Mucosa of descending colon (tissue), 3 donors: Measurements from ENCODE around the gene ABHD16A. TPM values are rescaled to one million over a fixed set of nuclear protein-coding genes. Genes with fewer than 3 reads are reported as not detected.

Source experiments
- ATAC-seq: fragments of 200-7000 bp; cut with Tn5 transposase; one replicate; pipeline ENCODE4 v1.9.1; 2020; ENCODE audit warnings: mild to moderate bottlenecking, moderate library complexity
- DNase-seq, 3 donors: peaks; one replicate each; pipeline ENCODE4 v3.0.0-alpha.2; 2020
- H3K36me3 ChIP-seq: fragments of 200-600 bp; one replicate; pipeline ENCODE4 v1.8.0; 2021; ENCODE audit warnings: low read depth, mild to moderate bottlenecking
- H3K4me1 ChIP-seq: fragments of 200-600 bp; one replicate; pipeline ENCODE4 v1.8.0; 2021; ENCODE audit warnings: low read depth, mild to moderate bottlenecking
- H3K4me3 ChIP-seq: fragments of 200-600 bp; one replicate; pipeline ENCODE4 v1.8.0; 2021; ENCODE audit warnings: mild to moderate bottlenecking
- H3K9me3 ChIP-seq: fragments of 200-600 bp; one replicate; pipeline ENCODE4 v1.8.0; 2021; ENCODE audit warnings: mild to moderate bottlenecking
- intact Hi-C, 2 donors: fragments of 100-400 bp; cut with DNase I in 1 of 2; cut with micrococcal nuclease in 1 of 2; formaldehyde crosslinking; loops; one replicate each; pipeline versions ENCODE4 v1.11.0 to v1.11.1; 2022; cut with DNase I, micrococcal nuclease
- total RNA-seq, 3 donors: library from RNA; stranded (reverse); fragmentation: NEBNext Ultra II Directional in 2 of 3; extraction: Animal tissue kit (Norgen Biotek cat#: 25700) in 2 of 3; gene quantifications; one replicate each; pipeline versions ENCODE4 v1.2.1 to v1.2.4, GENCODE V29; 2021 to 2023
- TF ChIP-seq, protein P1 (sequence below): fragments of 200-600 bp; IDR thresholded peaks from one replicate; pipeline ENCODE4 v1.8.0; 2022; ENCODE audit warnings: antibody characterized with exemption, mild to moderate bottlenecking
- donor health status: DM: no; HTN: no; CAD: no; lungs with moderate emphysema.
- donor health status: DM: no; HTN: no; CAD: no.
- donor health status: DM: no; HTN: yes; CAD: no.

The ABHD16A gene
- total RNA-seq, 3 donors from 2014 or later: 55.3 to 69.4 (median 68.4) TPM

DNA sequence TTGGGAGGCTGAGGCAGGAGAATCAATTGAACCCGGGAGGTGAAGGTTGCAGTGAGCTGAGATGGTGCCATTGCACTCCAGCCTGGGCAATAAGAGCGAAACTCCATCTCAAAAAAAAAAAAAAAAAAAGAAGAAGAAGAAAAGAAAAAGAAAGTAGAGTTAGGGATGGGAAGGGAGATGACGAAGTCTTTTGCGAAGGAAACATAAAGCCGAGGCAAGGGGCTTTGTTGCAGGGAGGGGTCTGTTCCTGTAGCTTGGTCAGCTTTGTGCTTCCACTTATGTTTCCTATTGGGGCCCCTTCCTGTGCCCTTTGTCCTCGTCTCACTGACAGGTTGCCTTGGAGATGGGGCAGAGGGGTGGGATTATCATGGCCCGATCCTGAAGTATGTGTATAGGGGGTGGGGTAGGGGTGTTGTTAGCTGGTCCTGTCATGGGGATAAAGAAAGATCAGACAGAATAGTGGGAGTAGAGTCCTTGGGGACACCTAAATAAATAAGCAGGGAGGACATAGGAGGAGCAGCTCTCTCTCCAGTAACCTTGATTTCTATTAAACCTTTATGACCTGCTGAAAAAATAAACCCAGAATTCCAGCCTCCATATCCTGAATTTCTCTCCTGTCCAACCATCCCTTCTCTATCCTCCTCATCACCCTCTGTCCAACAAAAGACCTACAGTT, 34.3 kb upstream of the ABHD16A start:
- Histone ChIP-seq H3K4me1 (peaks cover 35% of the 10 kb centered on the region), H3K36me3 (peaks cover 6% of the 10 kb centered on the region), H3K9me3 (no peaks in the 10 kb centered on the region), H3K4me3 (no peak overlapping the region)
- peak in 2 of 3 donors; percentile 53 to 70 for DNase-seq
- peak; percentile 3 for ATAC-seq
- TF ChIP-seq, protein P1, sequence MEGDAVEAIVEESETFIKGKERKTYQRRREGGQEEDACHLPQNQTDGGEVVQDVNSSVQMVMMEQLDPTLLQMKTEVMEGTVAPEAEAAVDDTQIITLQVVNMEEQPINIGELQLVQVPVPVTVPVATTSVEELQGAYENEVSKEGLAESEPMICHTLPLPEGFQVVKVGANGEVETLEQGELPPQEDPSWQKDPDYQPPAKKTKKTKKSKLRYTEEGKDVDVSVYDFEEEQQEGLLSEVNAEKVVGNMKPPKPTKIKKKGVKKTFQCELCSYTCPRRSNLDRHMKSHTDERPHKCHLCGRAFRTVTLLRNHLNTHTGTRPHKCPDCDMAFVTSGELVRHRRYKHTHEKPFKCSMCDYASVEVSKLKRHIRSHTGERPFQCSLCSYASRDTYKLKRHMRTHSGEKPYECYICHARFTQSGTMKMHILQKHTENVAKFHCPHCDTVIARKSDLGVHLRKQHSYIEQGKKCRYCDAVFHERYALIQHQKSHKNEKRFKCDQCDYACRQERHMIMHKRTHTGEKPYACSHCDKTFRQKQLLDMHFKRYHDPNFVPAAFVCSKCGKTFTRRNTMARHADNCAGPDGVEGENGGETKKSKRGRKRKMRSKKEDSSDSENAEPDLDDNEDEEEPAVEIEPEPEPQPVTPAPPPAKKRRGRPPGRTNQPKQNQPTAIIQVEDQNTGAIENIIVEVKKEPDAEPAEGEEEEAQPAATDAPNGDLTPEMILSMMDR: no peak
- intact Hi-C loops: no loop called here

DNA sequence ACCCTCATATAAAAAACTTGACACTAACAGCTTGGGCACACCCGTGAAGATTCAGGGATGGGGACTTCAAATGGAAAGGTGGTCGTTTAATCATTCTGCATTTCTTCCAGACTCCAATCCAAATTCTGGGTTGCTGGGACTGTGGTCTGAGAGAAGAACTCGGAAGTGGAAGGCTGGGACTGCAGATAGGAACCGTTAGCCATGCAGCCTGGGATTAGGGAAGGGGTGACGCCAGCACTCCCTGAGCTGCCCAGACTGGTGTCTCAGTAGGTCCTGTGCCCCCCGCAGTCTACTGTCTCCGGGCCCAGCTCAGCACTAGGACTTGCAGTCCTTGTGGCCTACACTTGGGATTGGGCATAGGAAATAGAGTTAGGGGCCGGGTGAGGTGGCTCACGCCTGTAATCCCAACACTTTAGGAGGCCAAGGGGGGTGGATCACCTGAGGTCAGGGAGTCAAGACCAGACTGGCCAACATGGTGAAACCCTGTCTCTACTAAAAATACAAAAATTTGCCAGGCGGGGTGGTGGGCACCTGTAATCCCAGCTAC, 33.7 kb upstream of the ABHD16A start:
- Histone ChIP-seq H3K36me3 (peaks cover 7% of the 10 kb centered on the region), H3K9me3 (no peaks in the 10 kb centered on the region), H3K4me3 (no peak overlapping the region), H3K4me1 (peaks cover 37% of the 10 kb centered on the region)
- intact Hi-C loops: no loop called here
- peak in 2 of 3 donors; percentile 40 to 56 for DNase-seq
- ATAC-seq: no peak
- TF ChIP-seq, protein P1: no peak

DNA sequence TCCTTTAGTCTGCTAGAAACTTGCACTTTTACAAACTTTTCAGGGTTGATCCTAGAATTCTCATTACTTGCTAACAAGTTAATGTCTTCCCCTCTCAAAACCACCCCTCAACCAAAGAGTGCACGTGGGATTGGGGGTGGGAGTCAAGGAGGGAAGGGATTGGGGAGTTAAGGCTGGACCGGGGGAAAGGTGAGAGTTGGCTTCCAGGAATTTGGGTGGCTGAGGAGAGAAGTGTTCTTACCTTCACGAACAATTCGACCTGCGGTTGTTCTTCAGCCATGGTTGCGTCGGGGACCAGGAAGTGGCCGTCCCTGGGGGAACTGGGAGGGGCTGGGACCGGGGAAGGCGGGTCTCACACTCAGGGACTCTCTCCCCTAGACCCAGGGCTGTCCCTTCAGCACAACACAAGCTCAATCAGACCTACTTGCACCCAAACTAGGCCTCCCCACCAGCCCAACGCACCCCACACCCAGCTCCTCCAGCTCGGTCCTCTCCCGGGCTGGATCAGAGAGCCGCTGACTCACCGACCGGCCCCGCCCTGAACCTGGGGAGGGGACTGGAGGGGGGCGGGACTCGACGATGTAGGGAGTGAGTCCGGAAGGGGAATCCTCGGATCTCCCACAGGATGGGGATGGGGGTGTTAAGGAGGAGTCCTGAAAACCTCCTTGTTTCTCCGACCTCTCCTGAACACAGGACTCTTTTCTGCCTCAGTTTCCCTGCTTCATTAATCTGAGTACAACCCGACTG, 33.1 kb upstream of the ABHD16A start, which contains the start of gene CLIC1:
Gene CLIC1 (minus strand): TSS at position 510 of the 747 bp plus-strand sequence. CDS start 230 bp downstream, at position 280.
- intact Hi-C loops: no loop called here
- Histone ChIP-seq H3K36me3 (peaks cover 7% of the 10 kb centered on the region), H3K4me3 (peak within 1 kb of the TSS; percentile 50), H3K9me3 (no peaks in the 10 kb centered on the region), H3K4me1 (peaks cover 37% of the 10 kb centered on the region)
- TF ChIP-seq, protein P1: no peak
- ATAC-seq: peak; percentile 52
- peak; percentile 91 to 94 (median 94) for DNase-seq

DNA sequence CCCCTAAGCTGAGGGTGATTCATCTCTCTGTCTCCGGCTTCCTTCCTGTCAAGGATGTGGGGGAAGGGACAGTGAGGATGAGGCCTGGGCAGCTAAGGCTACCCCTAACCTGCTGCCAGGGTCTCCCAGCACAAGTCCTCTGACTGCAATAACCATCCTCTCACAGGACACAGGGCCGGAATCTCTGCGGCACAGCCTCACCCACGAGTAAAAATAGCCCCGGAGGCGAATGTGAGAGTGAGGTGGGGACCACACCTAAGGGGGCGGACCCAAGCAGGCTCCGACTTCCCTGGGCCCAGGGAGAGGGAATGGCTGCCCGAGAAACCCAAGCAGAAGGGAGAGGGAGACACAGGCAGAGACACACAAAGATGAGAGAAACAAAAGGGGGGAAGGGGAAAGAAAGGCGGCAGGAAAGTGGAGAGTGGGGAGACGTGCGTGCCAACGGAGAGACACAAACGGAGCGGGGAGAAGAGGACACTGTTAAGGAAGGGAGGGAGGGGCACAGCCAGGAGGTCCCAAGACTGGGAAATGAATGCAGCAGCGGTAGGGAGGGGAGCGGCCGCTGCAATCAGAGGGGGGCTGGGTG, 31.8 kb upstream of the ABHD16A start:
- intact Hi-C loops: loop anchor here in 1 of 2 donors (5.0 kb wide), 1 partner anchor 97 kb away; no protein-coding TSS in a partner anchor
- Histone ChIP-seq H3K36me3 (peaks cover 7% of the 10 kb centered on the region), H3K9me3 (no peaks in the 10 kb centered on the region), H3K4me1 (peaks cover 33% of the 10 kb centered on the region), H3K4me3 (peak overlapping the region; percentile 50)
- ATAC-seq: peak; percentile 27
- peak; percentile 82 to 83 (median 82) for DNase-seq
- TF ChIP-seq, protein P1: no peak

DNA sequence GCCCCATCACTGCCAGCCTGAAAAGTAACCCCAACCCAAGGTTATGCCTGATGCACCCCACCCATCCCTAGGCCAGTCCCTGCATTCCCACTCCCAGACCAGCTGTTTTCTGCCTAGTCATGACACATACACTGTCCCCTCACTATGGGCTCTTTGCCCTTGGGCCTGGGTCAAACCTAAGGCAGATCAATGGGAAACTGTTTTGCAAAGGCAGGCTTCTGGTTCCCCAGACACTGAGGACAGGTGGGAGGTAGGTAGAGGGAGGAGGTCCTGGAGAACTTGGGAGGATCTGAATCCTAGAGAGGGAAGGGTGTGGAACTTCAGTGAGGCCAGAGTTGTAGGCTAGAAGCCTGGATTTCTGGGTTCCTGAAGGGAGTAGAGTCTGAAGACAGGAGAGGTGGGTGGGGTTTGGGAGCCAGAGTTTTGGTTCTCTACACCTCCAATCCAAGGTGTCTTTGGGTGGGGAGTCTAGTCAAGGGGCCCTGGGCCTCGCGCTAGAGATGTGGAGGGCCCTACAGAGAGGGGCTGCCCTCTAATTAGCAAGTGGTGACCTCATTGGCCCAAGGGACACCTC, 31.2 kb upstream of the ABHD16A start:
- intact Hi-C loops: loop anchor here in 1 of 2 donors (5.0 kb wide), 1 partner anchor 98 kb away; no protein-coding TSS in a partner anchor
- no peak for DNase-seq
- peak overlapping the region; percentile 50 for H3K4me3 ChIP-seq
- TF ChIP-seq, protein P1: no peak
- no peaks in the 10 kb centered on the region for H3K9me3 ChIP-seq
- peaks cover 32% of the 10 kb centered on the region for H3K4me1 ChIP-seq
- H3K36me3 ChIP-seq: peaks cover 7% of the 10 kb centered on the region
- no peak for ATAC-seq
